Dermis microvascular lymphatic vessel endothelial cell (primary cell): ENCODE results near the gene ARMC9. TPM values are rescaled to one million over a fixed set of nuclear protein-coding genes. Genes with fewer than 3 reads are reported as not detected.

ENCODE experiments used
- DNase-seq, 2 donors: peaks; one replicate each; pipeline versions ENCODE4 v3.0.0 to v3.0.0-alpha.2; 2010; ENCODE audit warnings: low read depth in 2 of 2
- total RNA-seq: library from RNA; depleted of rRNA; stranded (reverse); fragments of >200 nt; gene quantifications from 2 replicates; pipeline ENCODE4 v1.2.1, GENCODE V29; 2014

ARMC9 gene
- total RNA-seq, 1 donor from 2014 or later = 6.0 TPM

- DNase-seq = no peak
Observed at GRCh38 chr2:231413921-231414476, 215.6 kb downstream of the ARMC9 start.

DNA sequence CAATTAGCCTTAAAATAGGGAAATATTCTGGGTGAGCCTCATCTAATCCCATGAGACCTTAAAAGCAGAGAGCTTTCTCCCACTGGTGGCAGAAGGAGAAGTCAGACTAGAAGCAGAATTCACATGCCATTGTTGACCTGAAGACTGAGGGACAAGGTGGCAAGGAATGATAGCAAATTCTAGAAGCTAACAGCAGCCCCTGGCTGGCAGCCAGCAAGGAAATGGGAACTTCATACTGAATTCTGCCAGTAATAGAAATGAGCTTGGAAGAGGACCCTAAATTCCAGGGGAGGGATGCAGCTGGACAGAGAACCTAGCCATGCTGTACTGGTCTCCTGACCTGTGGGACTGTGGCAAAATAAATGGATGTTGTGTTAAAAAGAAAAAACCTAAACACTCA is 216.6 kb downstream of the ARMC9 start:
- DNase-seq = peak in 1 of 2 donors; percentile 37

DNA sequence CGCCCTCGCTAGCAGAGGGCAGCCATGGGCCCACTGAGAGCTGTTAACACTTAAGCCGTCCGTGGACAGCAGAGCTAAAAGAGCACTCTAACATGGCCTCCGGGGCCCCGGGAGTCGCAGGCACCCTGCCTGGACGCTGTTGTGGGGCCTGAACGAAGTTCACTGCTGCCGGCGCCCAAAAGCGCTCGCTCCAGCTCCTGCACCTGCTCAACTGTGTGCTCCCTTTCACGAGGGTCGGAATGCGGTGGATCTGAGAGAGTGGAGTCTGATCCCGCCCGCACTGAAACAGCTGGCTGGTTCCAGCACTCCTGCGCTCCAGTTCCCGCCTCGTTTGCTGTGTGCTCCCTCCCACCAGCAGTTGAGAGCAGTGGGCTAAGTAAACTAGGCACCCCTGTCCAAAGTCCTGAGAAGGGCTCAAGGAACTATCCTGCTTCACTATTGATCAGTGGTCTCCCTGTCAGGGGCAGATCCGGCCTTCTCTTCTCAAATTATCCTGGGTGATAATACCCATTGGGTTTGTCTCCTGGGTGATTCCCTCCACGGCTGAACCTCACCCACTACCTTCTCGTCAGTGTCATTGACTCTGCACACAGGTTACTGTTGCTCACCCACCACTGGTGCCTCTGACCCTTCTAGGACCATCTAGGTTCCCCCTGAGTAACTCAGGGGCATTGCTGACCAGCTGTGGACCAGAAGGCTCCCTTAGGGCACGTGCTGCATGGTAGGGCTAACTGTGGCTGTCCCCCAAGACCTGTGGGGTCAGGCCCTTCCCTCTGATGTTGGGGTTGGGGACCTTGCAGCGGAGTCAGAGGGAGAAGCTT is 220.6 kb downstream of the ARMC9 start:
- DNase-seq = no peak

DNA sequence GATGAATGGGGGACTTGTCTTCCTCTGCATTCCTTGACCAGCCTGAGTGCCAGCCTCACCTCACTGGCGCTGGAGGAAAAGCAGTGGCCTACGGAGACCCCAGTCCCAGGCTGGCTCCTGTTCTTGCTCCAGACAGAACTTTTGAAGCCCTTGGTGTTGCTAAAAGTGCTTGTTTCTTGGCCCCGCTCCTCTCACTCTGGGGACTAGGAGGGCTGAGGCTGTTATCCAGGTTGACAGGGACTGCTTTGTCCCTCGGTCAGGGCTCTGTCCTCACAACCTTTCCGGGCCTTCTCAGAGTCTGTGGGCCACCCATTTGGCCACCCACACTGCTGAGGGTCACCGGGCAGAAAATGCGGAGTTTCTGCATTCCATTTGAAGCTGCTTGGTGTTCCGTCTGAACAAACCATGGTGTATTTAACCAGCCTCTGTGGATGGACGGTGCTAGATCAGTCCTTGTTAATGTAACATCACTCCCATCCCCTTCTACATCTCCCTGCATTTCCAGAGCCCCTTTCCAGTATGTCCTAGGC is 222.7 kb downstream of the ARMC9 start:
- no peak for DNase-seq

- DNase-seq = no peak
Observed at GRCh38 chr2:231422056-231422455, 223.6 kb downstream of the ARMC9 start.

- no peak for DNase-seq
Observed at GRCh38 chr2:231423176-231423575, 224.7 kb downstream of the ARMC9 start.

Other genes starting within 250 kb of the ARMC9 start
- not detected in 2 replicates for gene SPATA3, start 202.5 kb upstream of the ARMC9 start, total RNA-seq
- gene C2orf72, start 161.1 kb upstream of the ARMC9 start, total RNA-seq = not detected in 2 replicates
- 128 and 142 TPM in 2 replicates for gene PSMD1, start 141.8 kb upstream of the ARMC9 start, total RNA-seq
- 0.64 and 2.8 TPM in 2 replicates for gene HTR2B, start 73.6 kb upstream of the ARMC9 start, total RNA-seq
- 7.2 and 19.1 TPM in 2 replicates for gene B3GNT7, start 197.1 kb downstream of the ARMC9 start, total RNA-seq